Hepatocyte (in vitro differentiated cells): Measurements from ENCODE around the gene P4HA3.

ENCODE experiments used
- CTCF ChIP-seq: fragments of 200-600 bp; sonication (generic); IDR thresholded peaks from 2 replicates; pipeline ENCODE4 v1.5.1; 2016; ENCODE audit warnings: antibody characterized with exemption, mild to moderate bottlenecking; ENCODE audit not compliant: poor library complexity
- EZH2phosphoT487 ChIP-seq: fragments of 200-600 bp; sonication (generic); IDR thresholded peaks from one replicate; pipeline ENCODE4 v1.6.1; 2018; ENCODE audit warnings: antibody characterized with exemption, mild to moderate bottlenecking, low read depth, moderate library complexity; ENCODE audit not compliant: unreplicated experiment, severe bottlenecking

DNA sequence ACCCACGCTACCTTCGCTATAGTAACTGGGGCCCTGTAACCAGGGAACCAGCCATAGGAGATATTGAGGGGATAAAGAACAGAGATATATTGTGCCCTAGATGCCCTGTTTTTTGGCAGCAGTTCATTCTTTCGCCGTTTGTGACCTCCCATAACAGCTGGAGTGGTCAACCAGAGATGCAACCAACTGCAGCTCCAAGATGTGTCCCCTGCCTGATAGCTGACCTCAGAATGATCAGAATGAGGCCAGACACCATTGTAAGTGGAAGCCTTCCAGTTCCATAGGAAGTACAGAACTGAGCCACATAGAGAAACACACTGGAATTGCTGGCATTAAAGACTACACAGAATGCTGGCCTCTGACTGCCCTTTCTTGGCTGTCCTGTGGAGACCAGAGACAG, 39.2 kb downstream of the P4HA3 start:
- TF ChIP-seq EZH2phosphoT487 (no peak), CTCF (no peak)
